A549 (cell line): ENCODE results near the gene SUV39H2. TPM values are rescaled to one million over a fixed set of nuclear protein-coding genes. Genes with fewer than 3 reads are reported as not detected.

ENCODE experiments used
- ATAC-seq, 2 experiments: fragments of 200-7000 bp in 1 of 2; fragments of >200 bp in 1 of 2; cut with Nextera tagmentation in 1 of 2; cut with Tn5 transposase in 1 of 2; 3 replicates each; pipeline versions ENCODE4 v1.8.0 to v1.9.1; 2018 to 2020; ENCODE audit warnings: mild to moderate bottlenecking in 1 of 2, moderate library complexity in 1 of 2
- CTCF ChIA-PET: fragments of 300-600 bp; sonication (Branson Sonifier 250); formaldehyde crosslinking; extraction: SDS; loops from one replicate; lab custom pipeline; 2021; ENCODE audit warnings: antibody characterized with exemption, inconsistent platforms; lab: Yijun Ruan, JAX
- POLR2A ChIA-PET: fragments of 350-600 bp; formaldehyde crosslinking; extraction: SDS; loops from one replicate; lab custom pipeline; 2021; ENCODE audit warnings: antibody characterized with exemption, inconsistent platforms; lab: Yijun Ruan, JAX
- DNase-seq, 2 experiments: peaks; one replicate each; pipeline versions ENCODE4 v3.0.0 to v3.0.0-alpha.2; 2011 to 2016; ENCODE audit warnings: low read depth in 1 of 2, low spot score in 1 of 2
- FAIRE-seq: peaks from 2 replicates; lab custom pipeline; 2011; peaks lifted over from hg19 to GRCh38; lab: Jason Lieb, UNC
- H3K27ac ChIP-seq, 2 experiments: fragments of >200 bp; sonication (Bioruptor Twin); formaldehyde crosslinking; 3 replicates each; pipeline ENCODE4 v1.5.1; 2016 to 2017
- H3K4me1 ChIP-seq: fragments of >200 bp; sonication (Bioruptor Twin); formaldehyde crosslinking; 3 replicates; pipeline ENCODE4 v1.6.1; 2016
- H3K4me2 ChIP-seq: fragments of >200 bp; sonication (Bioruptor Twin); formaldehyde crosslinking; 3 replicates; pipeline ENCODE4 v1.6.1; 2016
- H3K4me3 ChIP-seq: fragments of >200 bp; sonication (Bioruptor Twin); formaldehyde crosslinking; 3 replicates; pipeline ENCODE4 v1.5.1; 2016
- H3K9me3 ChIP-seq: fragments of >200 bp; sonication (Bioruptor Twin); formaldehyde crosslinking; 3 replicates; pipeline ENCODE4 v1.6.1; 2016
- ATOH8 ChIP-seq: fragments of 250-450 bp; sonication (Bioruptor Pico); IDR thresholded peaks from 2 replicates; pipeline ENCODE4 v1.5.0; 2020; ENCODE audit warnings: low read depth, mild to moderate bottlenecking, moderate library complexity
- BHLHE40 ChIP-seq: IDR thresholded peaks from 2 replicates; pipeline ENCODE4 v1.6.1; 2012; ENCODE audit warnings: low read depth, low read length, inconsistent platforms
- CHD4 ChIP-seq: fragments of 200-600 bp; sonication (generic); IDR thresholded peaks from 2 replicates; pipeline ENCODE4 v1.6.1; 2016; ENCODE audit warnings: antibody characterized with exemption, mild to moderate bottlenecking, borderline replicate concordance
- CTCF ChIP-seq: fragments of >200 bp; sonication (Bioruptor Twin); formaldehyde crosslinking; IDR thresholded peaks from 3 replicates; pipeline ENCODE4 v1.5.1; 2016
- EHMT2 ChIP-seq: fragments of 200-600 bp; sonication (generic); IDR thresholded peaks from 2 replicates; pipeline ENCODE4 v1.6.1; 2016; ENCODE audit warnings: antibody characterized with exemption, low read depth, mild to moderate bottlenecking, moderate library complexity
- EP300 ChIP-seq, 2 experiments: fragments of >200 bp; sonication (Bioruptor Twin); formaldehyde crosslinking; IDR thresholded peaks; 2 replicates in 1 of 2; 3 replicates in 1 of 2; pipeline ENCODE4 v1.6.1; 2016 to 2017
- ESRRA ChIP-seq: fragments of 150-350 bp; IDR thresholded peaks from 2 replicates; pipeline ENCODE4 v1.6.1; 2014; ENCODE audit warnings: mild to moderate bottlenecking, low read length, borderline replicate concordance
- FOSB ChIP-seq: fragments of 250-450 bp; sonication (Bioruptor Pico); IDR thresholded peaks from 2 replicates; pipeline ENCODE4 v1.5.0; 2020; ENCODE audit warnings: mild to moderate bottlenecking, moderate library complexity
- FOXS1 ChIP-seq: fragments of 250-450 bp; sonication (Bioruptor Pico); IDR thresholded peaks from 2 replicates; pipeline ENCODE4 v1.5.0; 2020; ENCODE audit warnings: mild to moderate bottlenecking, moderate library complexity
- GATA3 ChIP-seq: IDR thresholded peaks from 2 replicates; pipeline ENCODE4 v1.6.1; 2012; ENCODE audit warnings: borderline replicate concordance
- HOXA7 ChIP-seq: fragments of 250-450 bp; sonication (Bioruptor Pico); IDR thresholded peaks from 2 replicates; pipeline ENCODE4 v1.5.0; 2020; ENCODE audit warnings: mild to moderate bottlenecking, moderate library complexity
- HOXB13 ChIP-seq: fragments of 250-450 bp; sonication (Bioruptor Pico); IDR thresholded peaks from 2 replicates; pipeline ENCODE4 v1.5.0; 2020; ENCODE audit warnings: low read depth, mild to moderate bottlenecking, moderate library complexity
- HOXB5 ChIP-seq: fragments of 250-450 bp; sonication (Bioruptor Pico); IDR thresholded peaks from 2 replicates; pipeline ENCODE4 v1.5.0; 2020; ENCODE audit warnings: mild to moderate bottlenecking, moderate library complexity
- JUN ChIP-seq, 2 experiments: fragments of >200 bp; sonication (Bioruptor Twin); formaldehyde crosslinking; IDR thresholded peaks; 2 replicates in 1 of 2; 3 replicates in 1 of 2; pipeline ENCODE4 v1.6.1; 2016 to 2017
- JUNB ChIP-seq: fragments of >200 bp; sonication (Bioruptor Twin); formaldehyde crosslinking; IDR thresholded peaks from 2 replicates; pipeline ENCODE4 v1.6.1; 2016
- KDM1A ChIP-seq: fragments of 200-600 bp; sonication (generic); IDR thresholded peaks from 2 replicates; pipeline ENCODE4 v1.6.1; 2016; ENCODE audit warnings: low read depth, mild to moderate bottlenecking
- KDM5A ChIP-seq: fragments of 200-600 bp; sonication (generic); IDR thresholded peaks from 2 replicates; pipeline ENCODE4 v1.6.1; 2016; ENCODE audit warnings: antibody characterized with exemption, mild to moderate bottlenecking
- NPAS2 ChIP-seq: fragments of 250-450 bp; sonication (Bioruptor Pico); IDR thresholded peaks from 2 replicates; pipeline ENCODE4 v1.8.0; 2022; ENCODE audit warnings: mild to moderate bottlenecking, moderate library complexity, borderline replicate concordance
- NR3C1 ChIP-seq: fragments of >200 bp; sonication (Bioruptor Twin); formaldehyde crosslinking; IDR thresholded peaks from 3 replicates; pipeline ENCODE4 v1.6.1; 2017
- PHF8 ChIP-seq: fragments of 200-600 bp; sonication (generic); IDR thresholded peaks from 2 replicates; pipeline ENCODE4 v1.6.1; 2016; ENCODE audit warnings: low read depth, mild to moderate bottlenecking, antibody characterized with exemption, moderate library complexity, borderline replicate concordance
- POLR2A ChIP-seq: IDR thresholded peaks from 2 replicates; pipeline ENCODE4 v1.6.1; 2012; ENCODE audit warnings: mild to moderate bottlenecking, low read length
- RCOR1 ChIP-seq: fragments of 150-350 bp; IDR thresholded peaks from 2 replicates; pipeline ENCODE4 v1.6.1; 2014; ENCODE audit warnings: antibody characterized with exemption, low read length, low read depth
- TFCP2L1 ChIP-seq: fragments of 250-450 bp; sonication (Bioruptor Pico); IDR thresholded peaks from 2 replicates; pipeline ENCODE4 v1.5.0; 2021; ENCODE audit warnings: mild to moderate bottlenecking
- ZFP36 ChIP-seq: fragments of 450-650 bp; IDR thresholded peaks from 2 replicates; pipeline ENCODE4 v1.6.1; 2014; ENCODE audit warnings: borderline replicate concordance; ENCODE audit not compliant: partially characterized antibody
- ZNF302 ChIP-seq: fragments of 250-450 bp; sonication (Bioruptor Pico); IDR thresholded peaks from 2 replicates; pipeline ENCODE4 v1.9.0; 2021; ENCODE audit warnings: inconsistent platforms, mild to moderate bottlenecking, moderate library complexity
- ZSCAN20 ChIP-seq: fragments of 250-450 bp; sonication (Bioruptor Pico); IDR thresholded peaks from 2 replicates; pipeline ENCODE4 v1.8.0; 2022; ENCODE audit warnings: mild to moderate bottlenecking, moderate library complexity
- WGBS: methylation state at CpG from one replicate; pipeline ENCODE4 v1.1.6; 2017; ENCODE audit errors: missing lambda C conversion rate; 5-methylcytosine and 5-hydroxymethylcytosine counted together
- polyA plus RNA-seq, 4 experiments: library from polyadenylated mRNA; depleted of rRNA in 3 of 4; stranded (reverse); fragments of >200 nt; fragmentation: RNase III in 1 of 4; extraction: RNeasy Plus Mini Kit Qiagen cat#74134 plus additional on column Dnase treatment in 1 of 4; gene quantifications; 2 replicates in 3 of 4; 3 replicates in 1 of 4; pipeline ENCODE4 v1.2.3, GENCODE V29; 2011 to 2017
- TF ChIP-seq, protein P1 (sequence below): fragments of 250-450 bp; sonication (Bioruptor Pico); IDR thresholded peaks from 2 replicates; pipeline ENCODE4 v1.5.0; 2021; ENCODE audit warnings: mild to moderate bottlenecking, moderate library complexity, borderline replicate concordance
- TF ChIP-seq, protein P2 (sequence below): IDR thresholded peaks from 2 replicates; pipeline ENCODE4 v1.6.1; 2012

SUV39H2 gene
- polyA plus RNA-seq, 2 of the 4 experiments (the other 2 are of a cell fraction), result 23.2 to 24.0 TPM

- H3K4me1 ChIP-seq, result no peaks in the 10 kb centered on the region
- no peak overlapping the region for H3K4me3 ChIP-seq
- CTCF ChIA-PET, result interaction anchor here (1.8 kb wide), 1 partner anchor 11 kb away, joined by 5 read pairs; no protein-coding TSS in a partner anchor
- H3K9me3 ChIP-seq, result peaks cover 54% of the 10 kb centered on the region
- H3K4me2 ChIP-seq, result no peak overlapping the region
- POLR2A ChIA-PET, result no interaction called here
- ATAC-seq (no peak), FAIRE-seq (no peak), DNase-seq (no peak)
- H3K27ac ChIP-seq, result no peak overlapping the region
- TF ChIP-seq JUN (IDR thresholded peaks at IDR 0.05) (no peak), KDM5A (no peak), JUNB (no peak), HOXA7 (CRISPR knock-in tag) (no peak), ZSCAN20 (CRISPR knock-in tag) (no peak), NR3C1 (no peak), ESRRA (no peak), ATOH8 (CRISPR knock-in tag) (no peak), PHF8 (no peak), BHLHE40 (no peak), ZFP36 (no peak), TFCP2L1 (CRISPR knock-in tag) (no peak), KDM1A (no peak), HOXB13 (CRISPR knock-in tag) (no peak)
- TF ChIP-seq, protein P1, sequence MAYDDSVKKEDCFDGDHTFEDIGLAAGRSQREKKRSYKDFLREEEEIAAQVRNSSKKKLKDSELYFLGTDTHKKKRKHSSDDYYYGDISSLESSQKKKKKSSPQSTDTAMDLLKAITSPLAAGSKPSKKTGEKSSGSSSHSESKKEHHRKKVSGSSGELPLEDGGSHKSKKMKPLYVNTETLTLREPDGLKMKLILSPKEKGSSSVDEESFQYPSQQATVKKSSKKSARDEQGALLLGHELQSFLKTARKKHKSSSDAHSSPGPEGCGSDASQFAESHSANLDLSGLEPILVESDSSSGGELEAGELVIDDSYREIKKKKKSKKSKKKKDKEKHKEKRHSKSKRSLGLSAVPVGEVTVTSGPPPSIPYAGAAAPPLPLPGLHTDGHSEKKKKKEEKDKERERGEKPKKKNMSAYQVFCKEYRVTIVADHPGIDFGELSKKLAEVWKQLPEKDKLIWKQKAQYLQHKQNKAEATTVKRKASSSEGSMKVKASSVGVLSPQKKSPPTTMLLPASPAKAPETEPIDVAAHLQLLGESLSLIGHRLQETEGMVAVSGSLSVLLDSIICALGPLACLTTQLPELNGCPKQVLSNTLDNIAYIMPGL (CRISPR knock-in tag), result no peak
- 94% methylated on average over 2 of the region's 2 CpGs for WGBS
These were observed 37.9 kb downstream of the SUV39H2 start for GRCh38 chr10:14916600-14916999.

- H3K4me1 ChIP-seq, result peaks cover 3% of the 10 kb centered on the region; the same call in 1 of the 3 replicates
- no peak overlapping the region for H3K4me3 ChIP-seq
- CTCF ChIA-PET, result interaction anchor here (1.8 kb wide), 1 partner anchor 12 kb away, joined by 5 read pairs; no protein-coding TSS in a partner anchor
- ATAC-seq (no peak), FAIRE-seq (peak; percentile 28)
- no peak overlapping the region for H3K27ac ChIP-seq
- no peak overlapping the region for H3K4me2 ChIP-seq
- peaks cover 44% of the 10 kb centered on the region for H3K9me3 ChIP-seq
- TF ChIP-seq HOXB5 (CRISPR knock-in tag), result no peak
- TF ChIP-seq POLR2A, result no peak
- TF ChIP-seq RCOR1, result no peak
- no peak for TF ChIP-seq JUNB
- no peak for TF ChIP-seq GATA3
- TF ChIP-seq, protein P2, sequence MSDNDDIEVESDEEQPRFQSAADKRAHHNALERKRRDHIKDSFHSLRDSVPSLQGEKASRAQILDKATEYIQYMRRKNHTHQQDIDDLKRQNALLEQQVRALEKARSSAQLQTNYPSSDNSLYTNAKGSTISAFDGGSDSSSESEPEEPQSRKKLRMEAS, result no peak
- no peak for TF ChIP-seq ZNF302
- TF ChIP-seq, protein P1 (CRISPR knock-in tag), result no peak
- no peak for TF ChIP-seq CTCF
- no peak for TF ChIP-seq CHD4
- no peak for TF ChIP-seq PHF8
- TF ChIP-seq NPAS2 (CRISPR knock-in tag), result no peak
- TF ChIP-seq EP300 (IDR thresholded peaks at IDR 0.05), result no peak
- no peak for TF ChIP-seq FOXS1
- TF ChIP-seq EHMT2, result no peak
- TF ChIP-seq HOXA7 (CRISPR knock-in tag), result no peak
- TF ChIP-seq FOSB (CRISPR knock-in tag), result no peak
- TF ChIP-seq, all 56 proteins: peak for 0
- POLR2A ChIA-PET, result no interaction called here
- DNase-seq, result no peak
- 91% methylated on average over 3 of the region's 3 CpGs for WGBS
These were observed 39.2 kb downstream of the SUV39H2 start for GRCh38 chr10:14917827-14918226.
